Measurements from ENCODE around the gene FSTL5.

- no peak for TF ChIP-seq CTCF (IDR thresholded peaks at IDR 0.05; ENCODE audit: borderline replicate concordance, extremely low read depth, low read length, poor library complexity, severe bottlenecking)
- no peak for TF ChIP-seq EZH2 (IDR thresholded peaks at IDR 0.05; ENCODE audit: borderline replicate concordance, low read depth, low read length, severe bottlenecking)
Observed at GRCh38 chr4:161991811-161992210, 172.0 kb downstream of the FSTL5 start.

All from DND-41 (cell line).